GM21717 (cell line): ENCODE measurements around the gene OR6T1.

Experiments used
- ATAC-seq: cut with Tn5 transposase; IDR thresholded peaks from one replicate; pipeline ENCODE4 v1.9.1; 2021; ENCODE audit warnings: mild to moderate bottlenecking, moderate library complexity; ENCODE audit not compliant: unreplicated experiment

OR6T1 gene, protein sequence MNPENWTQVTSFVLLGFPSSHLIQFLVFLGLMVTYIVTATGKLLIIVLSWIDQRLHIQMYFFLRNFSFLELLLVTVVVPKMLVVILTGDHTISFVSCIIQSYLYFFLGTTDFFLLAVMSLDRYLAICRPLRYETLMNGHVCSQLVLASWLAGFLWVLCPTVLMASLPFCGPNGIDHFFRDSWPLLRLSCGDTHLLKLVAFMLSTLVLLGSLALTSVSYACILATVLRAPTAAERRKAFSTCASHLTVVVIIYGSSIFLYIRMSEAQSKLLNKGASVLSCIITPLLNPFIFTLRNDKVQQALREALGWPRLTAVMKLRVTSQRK

DNA sequence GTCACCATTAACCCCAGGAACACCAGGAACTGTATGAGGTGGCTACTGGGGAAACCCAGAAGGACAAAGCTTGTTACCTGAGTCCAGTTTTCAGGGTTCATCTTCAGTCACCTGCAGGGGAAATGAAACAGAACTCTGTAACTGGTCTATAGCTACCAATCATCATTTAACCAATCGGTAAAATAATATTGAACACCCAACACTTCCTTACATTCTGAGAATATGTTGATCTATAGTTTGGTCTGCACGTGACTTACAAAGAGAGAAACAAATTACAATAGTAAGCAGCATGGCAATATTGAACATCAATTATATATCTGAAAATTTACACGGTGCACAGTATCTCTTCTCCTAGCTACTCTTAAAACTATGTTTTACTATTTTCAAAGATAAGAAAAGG is at the start of gene OR6T1:
Gene OR6T1, minus strand, starts transcription at position 101 of the 400 bp plus-strand sequence. Its CDS starts 0 bp downstream, at position 101.
- no peak for ATAC-seq

DNA sequence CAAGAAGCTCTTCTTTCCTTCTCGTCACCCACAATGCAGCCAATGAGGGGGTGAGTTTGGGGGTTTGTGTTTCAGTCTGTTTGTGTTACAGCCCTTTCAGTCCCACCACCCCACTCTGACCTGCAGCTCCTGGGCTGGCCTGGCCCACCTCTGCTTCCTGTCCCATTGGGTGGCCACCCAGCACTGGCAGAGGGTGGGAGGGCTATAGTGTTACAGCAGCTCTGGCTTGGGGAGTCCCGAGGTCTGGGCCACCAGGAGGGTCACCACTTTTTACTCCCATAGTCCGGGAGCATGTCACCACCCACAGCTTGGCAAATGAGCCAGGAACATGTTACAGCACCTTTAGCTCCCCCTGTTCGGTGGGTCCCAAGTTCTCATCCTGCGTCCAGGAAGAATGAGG is 35.7 kb upstream of the OR6T1 start:
- ATAC-seq = no peak

DNA sequence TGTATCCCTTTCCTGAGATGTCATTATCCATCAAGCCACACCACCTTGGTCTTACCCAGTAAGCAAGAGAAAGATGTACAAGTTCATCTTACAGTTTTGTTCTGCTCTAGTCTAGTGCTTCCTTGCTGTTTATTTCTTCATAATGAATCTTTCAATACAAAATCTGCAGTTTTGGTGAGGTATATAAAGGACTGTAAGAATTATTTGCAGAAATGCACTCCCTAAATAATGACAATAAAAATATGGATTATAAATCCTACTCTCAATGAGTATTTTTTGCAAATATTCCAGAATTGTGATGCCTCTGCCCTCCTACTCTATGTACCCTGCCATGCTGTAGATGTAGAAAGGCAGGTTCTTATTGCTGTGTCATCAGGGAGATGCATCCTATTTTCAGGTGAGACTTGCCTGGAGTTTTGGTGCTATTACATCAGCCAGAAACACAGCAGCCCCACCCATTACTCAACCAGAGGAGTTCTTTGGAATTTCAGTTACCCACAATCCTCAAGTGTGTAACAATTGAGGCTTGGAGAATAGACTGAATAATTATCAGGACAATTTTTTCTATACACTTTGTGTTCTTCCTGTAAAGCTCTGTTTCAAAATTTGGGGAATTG is 34.2 kb upstream of the OR6T1 start, which contains the start of gene OR10S1:
Gene OR10S1, minus strand, starts transcription at position 51 of the 617 bp plus-strand sequence. CDS start 117 bp downstream, outside the sequence.
- ATAC-seq = no peak

DNA sequence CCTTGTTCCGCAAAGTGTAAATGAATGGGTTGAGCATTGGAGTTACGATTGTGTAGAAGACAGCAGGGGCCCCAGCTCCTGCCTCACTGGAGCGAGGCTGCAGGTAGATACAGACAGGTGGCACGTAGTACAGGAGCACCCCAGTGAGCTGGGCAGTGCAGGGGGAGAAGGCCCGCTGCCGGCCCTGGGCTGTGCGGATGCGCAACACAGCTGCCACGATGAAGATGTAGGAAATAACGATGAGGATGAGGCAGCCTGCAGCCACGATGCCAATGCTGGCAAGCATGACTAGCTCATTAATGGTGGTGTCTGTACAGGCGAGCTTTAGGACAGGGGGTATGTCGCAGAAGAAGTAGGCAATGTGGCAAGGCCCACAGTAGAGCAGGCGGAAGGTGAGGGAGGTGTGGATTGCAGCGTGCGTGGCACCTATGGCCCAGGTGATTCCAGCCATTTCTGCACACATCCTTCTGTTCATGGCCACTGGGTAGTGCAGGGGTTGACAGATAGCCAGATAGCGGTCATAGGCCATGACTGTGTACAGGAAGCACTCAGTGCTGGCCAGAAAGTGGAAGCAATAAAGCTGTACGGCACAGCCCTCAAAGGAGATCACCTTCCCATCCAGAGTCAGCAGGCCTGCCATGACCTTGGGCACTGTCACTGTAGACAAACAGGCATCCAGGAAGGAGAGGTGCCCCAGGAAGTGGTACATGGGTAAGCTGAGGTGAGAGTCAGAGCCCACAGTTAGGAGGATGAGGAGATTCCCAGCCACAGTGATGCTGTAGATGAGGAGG is 33.3 kb upstream of the OR6T1 start:
- no peak for ATAC-seq

DNA sequence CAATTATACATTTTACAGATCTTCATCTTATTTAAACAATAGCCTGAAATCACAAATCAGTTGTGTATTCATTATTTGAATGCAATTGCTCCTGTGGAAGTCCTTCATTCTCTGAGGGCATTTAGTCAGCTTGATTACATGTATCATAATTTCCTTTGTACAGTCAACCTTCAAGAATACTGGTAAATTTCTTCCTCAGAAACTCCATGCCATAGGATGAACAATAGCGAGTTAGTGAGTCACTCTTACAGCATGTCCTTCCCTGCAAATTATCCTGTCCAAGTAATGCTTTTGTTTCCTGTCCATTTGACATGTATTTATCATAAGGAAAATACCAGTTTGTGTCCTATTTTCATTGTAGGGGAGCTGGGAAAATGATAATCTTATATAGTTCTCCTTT is 30.2 kb upstream of the OR6T1 start:
- no peak for ATAC-seq

DNA sequence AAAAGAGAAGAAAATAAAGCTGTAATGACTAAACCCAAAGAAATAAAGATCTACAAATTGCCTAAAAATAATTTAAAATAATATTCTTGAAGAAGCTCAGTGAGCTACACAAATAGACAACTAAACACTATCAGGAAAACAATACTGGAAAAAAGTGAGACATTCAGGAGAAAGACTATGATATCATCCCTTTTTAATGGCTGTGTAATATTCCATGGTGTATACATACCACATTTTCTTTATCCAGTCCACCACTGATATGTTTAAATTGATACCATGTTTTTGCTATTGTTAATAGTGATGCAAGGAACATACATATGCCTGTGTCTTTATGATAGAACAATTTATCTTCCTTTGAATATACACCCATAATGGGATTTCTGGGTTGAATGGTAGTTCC is 13.1 kb upstream of the OR6T1 start:
- ATAC-seq = no peak

DNA sequence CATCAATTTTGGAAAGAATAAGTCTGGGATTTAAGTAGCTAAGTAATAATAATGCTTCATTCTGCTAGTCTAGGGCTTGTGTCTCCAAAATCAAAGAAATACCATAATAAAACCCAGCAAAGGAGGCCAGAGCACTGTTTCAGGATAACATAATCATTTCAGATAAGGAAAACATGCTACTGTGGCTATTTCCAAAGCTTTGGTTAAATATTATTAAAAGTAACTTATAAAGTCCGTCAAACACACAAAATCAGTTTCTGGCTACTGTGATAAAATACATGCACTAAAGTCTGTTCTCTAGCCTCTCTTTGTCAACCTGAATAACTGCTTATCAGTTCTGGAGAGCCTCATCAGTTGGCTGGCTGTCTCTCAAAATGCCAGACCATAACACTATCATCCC is 1.5 kb upstream of the OR6T1 start:
- ATAC-seq = no peak

DNA sequence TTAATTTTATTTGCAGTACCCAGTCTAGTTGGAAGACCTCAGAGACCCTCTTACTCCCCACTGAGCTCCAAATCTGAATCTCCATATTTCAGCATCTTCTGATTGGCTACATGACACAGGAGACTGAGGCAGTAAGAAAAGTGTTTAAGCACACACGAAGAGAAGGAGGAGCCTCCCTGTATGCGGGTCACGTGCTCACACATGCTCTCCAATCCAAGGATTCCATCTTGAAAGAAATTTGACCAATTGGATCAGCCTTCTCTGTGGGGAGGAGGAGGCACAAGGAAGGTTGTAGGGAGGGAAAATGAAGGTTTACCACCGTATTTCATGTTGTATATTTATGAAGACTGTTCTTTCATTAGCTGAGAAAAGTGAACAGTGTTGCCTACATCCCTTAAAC is 1.2 kb downstream of the OR6T1 start:
- ATAC-seq = no peak

DNA sequence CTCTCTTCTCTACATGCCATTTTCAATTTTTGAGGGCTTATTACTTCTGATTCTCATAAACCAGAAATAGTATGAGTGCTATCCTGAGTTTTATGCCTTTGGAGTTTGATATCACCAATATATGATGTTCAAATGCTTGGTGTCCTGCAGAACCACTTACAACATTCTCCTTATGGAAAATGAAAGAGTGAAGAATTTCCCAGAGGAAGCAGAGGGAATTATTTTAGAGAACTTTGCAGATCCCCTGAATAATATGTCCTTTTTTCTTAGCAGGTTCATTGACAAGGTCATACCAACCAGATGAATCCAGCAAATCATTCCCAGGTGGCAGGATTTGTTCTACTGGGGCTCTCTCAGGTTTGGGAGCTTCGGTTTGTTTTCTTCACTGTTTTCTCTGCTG is 4.3 kb downstream of the OR6T1 start, which contains the start of gene OR4D5:
Gene OR4D5, plus strand, starts transcription at position 301 of the 400 bp plus-strand sequence. Its CDS starts 0 bp downstream, at position 301.
- no peak for ATAC-seq

DNA sequence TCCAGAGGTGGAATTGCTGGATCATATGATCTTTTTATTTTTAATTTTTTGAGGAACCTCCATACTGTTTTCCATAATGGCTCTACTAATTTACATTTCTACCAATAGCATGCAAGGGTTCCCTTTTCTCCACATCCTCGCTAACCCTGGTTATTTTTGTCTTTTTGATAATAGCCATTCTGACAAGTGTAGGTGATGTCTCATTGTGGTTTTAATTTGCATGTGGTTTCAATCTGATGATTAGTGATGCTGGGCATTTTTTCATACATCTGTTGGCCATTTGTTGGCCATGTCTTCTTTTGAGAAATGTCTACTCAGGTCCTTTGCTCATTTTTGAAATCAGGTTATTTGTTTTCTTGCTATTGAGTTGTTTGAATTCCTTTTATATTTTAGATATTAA is 19.6 kb downstream of the OR6T1 start:
- no peak for ATAC-seq

DNA sequence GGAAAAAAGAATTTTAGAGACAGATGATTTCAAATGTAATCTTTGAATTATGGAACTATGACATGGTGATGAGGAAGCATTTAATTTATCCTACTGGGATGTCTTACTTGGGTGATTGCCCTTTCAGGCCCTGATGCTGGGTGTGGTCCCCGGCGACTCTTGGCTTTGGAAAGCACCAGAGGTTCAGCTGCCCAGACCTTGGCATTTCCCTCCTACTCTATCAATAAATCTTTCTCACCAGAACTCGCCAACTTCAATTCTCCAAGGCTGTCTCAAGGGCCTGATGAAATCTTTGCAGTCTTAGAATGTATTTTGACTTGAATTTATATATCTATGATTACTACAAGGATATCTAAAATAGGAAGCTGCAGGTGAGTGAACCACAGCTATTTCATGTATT is 22.7 kb downstream of the OR6T1 start:
- no peak for ATAC-seq

DNA sequence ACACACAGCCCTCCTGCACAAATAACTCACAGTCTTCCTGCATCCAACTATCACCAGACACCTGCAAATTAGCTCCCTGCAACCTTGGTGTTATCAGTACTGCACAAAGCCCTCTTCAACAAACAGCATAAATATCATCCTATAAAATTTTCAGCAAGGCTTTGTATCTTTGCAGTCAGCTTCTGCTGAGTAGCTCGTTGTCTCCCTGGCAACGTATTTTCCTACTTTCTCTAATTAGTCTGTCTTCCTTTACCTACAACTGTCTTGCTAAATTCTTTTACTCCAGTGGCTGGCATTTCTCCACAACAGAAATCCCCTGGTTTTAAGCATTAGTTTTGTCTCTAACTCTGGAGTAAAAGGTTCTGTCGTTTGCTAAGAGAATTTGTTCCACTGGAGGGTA is 37.8 kb downstream of the OR6T1 start:
- ATAC-seq = no peak

DNA sequence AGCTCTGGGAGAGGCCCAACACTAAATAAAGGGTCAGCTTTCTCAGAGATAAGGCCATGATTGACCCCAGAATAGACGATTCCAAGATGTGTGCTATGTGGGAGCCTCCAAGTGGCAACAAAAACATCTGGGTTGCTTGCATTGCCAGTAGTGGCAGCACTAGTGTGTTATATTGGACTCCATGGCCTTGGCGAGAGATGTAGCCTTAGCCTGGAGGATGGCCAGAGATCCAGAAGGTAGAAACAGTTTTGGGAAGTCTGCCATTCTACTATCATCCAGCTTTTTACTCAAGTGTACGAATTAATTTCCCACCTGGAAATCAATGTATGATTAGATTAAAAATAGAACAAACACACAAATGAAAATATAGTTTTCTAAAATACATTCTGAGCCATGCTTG is 38.7 kb downstream of the OR6T1 start:
- no peak for ATAC-seq

DNA sequence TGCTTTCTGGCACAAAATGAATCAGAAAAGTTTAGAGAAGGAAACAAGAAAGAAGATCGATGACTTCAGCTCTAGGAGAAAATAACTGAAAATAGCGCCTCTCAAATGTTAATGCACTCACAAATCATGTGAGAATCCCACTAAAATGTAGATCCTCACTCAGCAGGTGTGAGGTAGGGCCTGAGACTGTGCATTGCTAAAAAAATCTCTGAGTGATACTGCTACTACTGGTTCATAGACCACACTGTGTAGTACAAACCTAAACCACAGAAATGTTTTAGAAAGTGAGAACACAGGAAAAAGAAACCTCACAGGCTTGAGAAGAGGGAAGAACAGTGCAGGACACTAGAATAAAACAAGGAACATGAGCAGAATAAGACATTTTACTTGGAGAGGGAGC is 39.7 kb downstream of the OR6T1 start:
- peak; percentile 83 for ATAC-seq

DNA sequence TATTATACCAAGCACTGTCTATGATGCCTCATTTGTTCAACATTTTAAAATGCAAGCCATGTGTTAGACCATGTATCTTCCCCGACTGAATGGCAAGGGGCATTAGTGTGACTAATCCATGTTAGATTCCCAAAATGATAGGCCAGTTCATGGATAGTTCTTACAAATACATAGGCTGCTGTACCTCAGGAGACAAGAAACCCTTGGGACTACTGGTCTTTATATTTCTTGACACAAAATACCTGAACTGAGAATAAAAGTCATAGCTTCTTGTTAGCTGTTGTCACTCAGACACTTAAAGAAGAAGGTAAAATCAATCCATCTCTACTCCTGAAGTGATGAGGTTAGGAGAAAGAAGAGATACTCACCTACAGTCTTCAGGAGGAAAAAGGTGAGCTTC is 41.8 kb downstream of the OR6T1 start, which contains the start of gene OR8D4:
Gene OR8D4, plus strand, starts transcription at position 301 of the 400 bp plus-strand sequence. CDS start 4,265 bp downstream, outside the sequence.
- no peak for ATAC-seq

DNA sequence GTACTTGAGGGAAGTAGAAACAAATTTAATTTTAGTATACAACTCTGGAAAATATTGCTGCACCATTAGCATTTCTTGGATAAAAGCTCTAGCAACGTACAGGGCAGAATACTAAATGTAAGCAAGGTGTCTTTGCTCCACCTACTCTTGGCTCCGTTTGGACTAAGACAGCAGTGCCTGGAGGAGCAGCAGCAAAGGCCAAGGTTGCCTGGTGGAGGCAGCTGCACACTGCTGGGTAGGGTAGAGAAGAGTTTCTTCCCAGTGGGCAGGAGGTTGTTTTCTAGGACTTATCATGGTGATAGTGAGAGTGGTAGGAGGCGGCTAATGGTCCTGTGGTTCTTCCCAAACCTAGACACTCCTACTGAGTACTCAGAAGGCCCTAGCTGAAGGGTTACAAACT is 43.8 kb downstream of the OR6T1 start:
- ATAC-seq = no peak
